ENCODE measurements around the gene UBE2J2.

DNA sequence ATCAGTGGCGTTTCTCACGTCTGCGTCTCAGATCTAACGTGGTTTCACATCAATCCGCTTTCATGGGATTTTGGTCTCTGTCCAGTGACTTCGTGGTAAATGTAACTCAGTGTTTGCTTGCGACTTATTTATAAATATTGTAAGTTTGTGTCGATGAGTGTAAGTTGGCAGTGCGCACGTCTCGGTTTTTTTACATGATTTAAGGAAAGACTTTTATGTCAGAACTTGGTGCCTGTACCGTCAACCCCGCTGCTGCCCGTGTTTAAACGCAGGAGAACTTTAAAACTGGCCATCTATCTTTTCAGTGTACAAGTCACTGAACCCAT, 40.1 kb downstream of the UBE2J2 start:
- TF ChIP-seq, protein P1, sequence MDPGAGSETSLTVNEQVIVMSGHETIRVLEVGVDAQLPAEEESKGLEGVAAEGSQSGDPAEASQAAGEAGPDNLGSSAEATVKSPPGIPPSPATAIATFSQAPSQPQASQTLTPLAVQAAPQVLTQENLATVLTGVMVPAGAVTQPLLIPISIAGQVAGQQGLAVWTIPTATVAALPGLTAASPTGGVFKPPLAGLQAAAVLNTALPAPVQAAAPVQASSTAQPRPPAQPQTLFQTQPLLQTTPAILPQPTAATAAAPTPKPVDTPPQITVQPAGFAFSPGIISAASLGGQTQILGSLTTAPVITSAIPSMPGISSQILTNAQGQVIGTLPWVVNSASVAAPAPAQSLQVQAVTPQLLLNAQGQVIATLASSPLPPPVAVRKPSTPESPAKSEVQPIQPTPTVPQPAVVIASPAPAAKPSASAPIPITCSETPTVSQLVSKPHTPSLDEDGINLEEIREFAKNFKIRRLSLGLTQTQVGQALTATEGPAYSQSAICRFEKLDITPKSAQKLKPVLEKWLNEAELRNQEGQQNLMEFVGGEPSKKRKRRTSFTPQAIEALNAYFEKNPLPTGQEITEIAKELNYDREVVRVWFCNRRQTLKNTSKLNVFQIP (CRISPR knock-in tag; IDR thresholded peaks at IDR 0.05; ENCODE audit: borderline replicate concordance, low read depth), result no peak
- TF ChIP-seq SNAI2 (CRISPR knock-in tag; IDR thresholded peaks at IDR 0.05) (no peak), ZFP3 (CRISPR knock-in tag; IDR thresholded peaks at IDR 0.05) (no peak), ZFP30 (CRISPR knock-in tag; IDR thresholded peaks at IDR 0.05) (no peak), ZNF8 (CRISPR knock-in tag; IDR thresholded peaks at IDR 0.05) (no peak), ESRRG (CRISPR knock-in tag; IDR thresholded peaks at IDR 0.05) (no peak)
- TF ChIP-seq, protein P2, sequence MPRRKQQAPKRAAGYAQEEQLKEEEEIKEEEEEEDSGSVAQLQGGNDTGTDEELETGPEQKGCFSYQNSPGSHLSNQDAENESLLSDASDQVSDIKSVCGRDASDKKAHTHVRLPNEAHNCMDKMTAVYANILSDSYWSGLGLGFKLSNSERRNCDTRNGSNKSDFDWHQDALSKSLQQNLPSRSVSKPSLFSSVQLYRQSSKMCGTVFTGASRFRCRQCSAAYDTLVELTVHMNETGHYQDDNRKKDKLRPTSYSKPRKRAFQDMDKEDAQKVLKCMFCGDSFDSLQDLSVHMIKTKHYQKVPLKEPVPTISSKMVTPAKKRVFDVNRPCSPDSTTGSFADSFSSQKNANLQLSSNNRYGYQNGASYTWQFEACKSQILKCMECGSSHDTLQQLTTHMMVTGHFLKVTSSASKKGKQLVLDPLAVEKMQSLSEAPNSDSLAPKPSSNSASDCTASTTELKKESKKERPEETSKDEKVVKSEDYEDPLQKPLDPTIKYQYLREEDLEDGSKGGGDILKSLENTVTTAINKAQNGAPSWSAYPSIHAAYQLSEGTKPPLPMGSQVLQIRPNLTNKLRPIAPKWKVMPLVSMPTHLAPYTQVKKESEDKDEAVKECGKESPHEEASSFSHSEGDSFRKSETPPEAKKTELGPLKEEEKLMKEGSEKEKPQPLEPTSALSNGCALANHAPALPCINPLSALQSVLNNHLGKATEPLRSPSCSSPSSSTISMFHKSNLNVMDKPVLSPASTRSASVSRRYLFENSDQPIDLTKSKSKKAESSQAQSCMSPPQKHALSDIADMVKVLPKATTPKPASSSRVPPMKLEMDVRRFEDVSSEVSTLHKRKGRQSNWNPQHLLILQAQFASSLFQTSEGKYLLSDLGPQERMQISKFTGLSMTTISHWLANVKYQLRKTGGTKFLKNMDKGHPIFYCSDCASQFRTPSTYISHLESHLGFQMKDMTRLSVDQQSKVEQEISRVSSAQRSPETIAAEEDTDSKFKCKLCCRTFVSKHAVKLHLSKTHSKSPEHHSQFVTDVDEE (CRISPR knock-in tag; IDR thresholded peaks at IDR 0.05), result no peak
- TF ChIP-seq, protein P3, sequence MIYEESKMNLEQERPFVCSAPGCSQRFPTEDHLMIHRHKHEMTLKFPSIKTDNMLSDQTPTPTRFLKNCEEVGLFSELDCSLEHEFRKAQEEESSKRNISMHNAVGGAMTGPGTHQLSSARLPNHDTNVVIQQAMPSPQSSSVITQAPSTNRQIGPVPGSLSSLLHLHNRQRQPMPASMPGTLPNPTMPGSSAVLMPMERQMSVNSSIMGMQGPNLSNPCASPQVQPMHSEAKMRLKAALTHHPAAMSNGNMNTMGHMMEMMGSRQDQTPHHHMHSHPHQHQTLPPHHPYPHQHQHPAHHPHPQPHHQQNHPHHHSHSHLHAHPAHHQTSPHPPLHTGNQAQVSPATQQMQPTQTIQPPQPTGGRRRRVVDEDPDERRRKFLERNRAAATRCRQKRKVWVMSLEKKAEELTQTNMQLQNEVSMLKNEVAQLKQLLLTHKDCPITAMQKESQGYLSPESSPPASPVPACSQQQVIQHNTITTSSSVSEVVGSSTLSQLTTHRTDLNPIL (CRISPR knock-in tag; IDR thresholded peaks at IDR 0.05; ENCODE audit: low read depth), result no peak

Measured in SK-N-SH treated with all-trans-retinoic acid at 6 μM for 48 hours (cell line).